DMS114 treated with DMSO at 0.1 percent for 48 hours (cell line): Measurements from ENCODE around the gene DCTD.

Source experiments
- DNase-seq: peaks from one replicate; lab custom pipeline; 2025; ENCODE audit not compliant: unreplicated experiment; lab: John Stamatoyannopoulos, UW

Gene DCTD

GRCh38 chr4:182843808-182844325, 73.3 kb downstream of the DCTD start:
- no peak for DNase-seq

- DNase-seq: no peak
Observed at GRCh38 chr4:182842759-182843390, 74.3 kb downstream of the DCTD start.

GRCh38 chr4:182842104-182842600, 75.0 kb downstream of the DCTD start:
- no peak for DNase-seq

GRCh38 chr4:182840108-182840507, 77.1 kb downstream of the DCTD start:
- no peak for DNase-seq
